ENCODE results near the gene IFT52.
"Not testable (repeated sequence)": the region's sequence is repeated elsewhere in the genome, so short reads cannot be mapped to it uniquely, and the experiment has no call there.

The IFT52 gene

DNA sequence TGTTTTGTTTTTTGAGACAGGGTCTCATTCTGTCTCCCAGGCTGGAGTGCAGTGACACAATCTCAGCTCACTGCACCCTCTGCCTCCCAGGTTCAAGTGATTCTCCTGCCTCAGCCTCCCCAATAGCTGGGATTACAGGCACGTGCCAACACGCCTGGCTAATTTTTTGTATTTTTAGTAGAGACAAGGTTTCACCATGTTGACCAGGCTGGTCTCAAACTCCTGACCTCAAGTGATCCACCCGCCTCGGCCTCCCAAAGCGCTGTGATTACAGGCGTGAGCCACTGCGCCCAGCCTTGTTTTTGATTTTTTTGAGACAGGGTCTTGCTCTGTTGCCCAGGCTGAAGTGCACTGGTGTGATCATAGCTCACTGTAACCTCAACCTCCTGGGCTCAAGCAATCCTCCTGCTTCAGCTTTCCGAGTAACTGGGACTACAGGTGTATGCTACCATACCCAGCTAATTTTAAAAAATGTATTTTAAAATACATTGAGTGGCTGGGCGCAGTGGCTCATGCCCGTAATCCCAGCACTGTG lies 61.0 kb downstream of the IFT52 start:
- DNase-seq (ENCODE audit: low read depth) = not testable (repeated sequence)

DNA sequence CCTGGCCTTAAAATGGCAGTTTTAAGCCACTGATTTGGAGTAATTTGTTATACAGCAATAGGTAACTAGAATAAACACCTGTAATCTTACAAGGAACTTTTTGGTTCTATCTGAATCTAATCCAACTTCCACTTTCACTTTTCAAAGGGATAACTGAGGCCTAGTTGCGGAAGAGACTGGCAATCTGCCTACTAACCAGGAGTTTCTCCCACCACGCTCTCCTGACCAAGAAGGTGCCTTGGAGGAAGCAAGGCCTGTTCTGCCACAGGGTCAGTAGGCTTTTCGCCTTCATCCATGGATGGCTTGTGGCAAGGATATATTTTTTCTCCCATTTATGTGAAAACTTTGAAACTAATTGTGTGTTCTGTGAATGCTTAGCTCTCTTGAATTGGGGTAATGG lies 63.2 kb downstream of the IFT52 start:
- no peak for DNase-seq (ENCODE audit: low read depth)

DNA sequence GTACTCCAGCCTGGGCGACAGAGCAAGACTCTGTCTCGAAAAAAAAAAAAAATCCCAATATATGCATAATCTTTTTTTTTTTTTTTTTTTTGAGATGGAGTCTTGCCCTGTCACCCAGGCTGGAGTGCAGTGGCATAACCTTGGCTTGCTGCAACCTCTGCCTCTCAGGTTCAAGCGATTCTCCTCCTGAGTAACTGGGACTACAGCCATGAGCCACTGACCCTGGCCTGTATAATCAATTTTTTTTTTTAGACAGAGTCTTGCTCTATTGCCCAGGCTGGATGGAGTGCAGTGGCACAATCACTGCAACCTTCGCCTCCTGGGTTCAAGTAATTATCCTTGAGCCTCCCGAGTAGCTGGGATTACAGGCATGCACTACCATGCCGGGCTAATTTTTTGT lies 64.4 kb downstream of the IFT52 start:
- DNase-seq (ENCODE audit: low read depth) = not testable (repeated sequence)

DNA sequence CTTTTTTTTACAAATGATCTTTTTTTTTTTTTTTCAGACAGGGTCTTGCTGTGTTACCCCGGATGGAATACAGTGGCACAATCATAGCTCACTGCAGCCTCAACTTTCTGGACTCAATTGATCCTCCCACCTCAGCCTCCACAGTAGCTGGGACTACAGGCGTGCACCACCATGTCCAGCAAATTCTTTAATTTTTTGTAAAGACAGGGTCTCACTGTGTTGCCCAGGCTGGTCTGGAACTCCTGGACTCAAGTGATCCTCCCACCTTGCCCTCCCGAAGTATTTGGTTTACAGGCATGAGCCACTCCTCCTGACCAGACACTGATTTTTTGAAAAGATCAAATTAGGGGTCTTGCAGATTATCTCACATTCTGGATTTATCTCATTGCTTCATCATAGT lies 65.2 kb downstream of the IFT52 start:
- DNase-seq (ENCODE audit: low read depth) = no peak

DNA sequence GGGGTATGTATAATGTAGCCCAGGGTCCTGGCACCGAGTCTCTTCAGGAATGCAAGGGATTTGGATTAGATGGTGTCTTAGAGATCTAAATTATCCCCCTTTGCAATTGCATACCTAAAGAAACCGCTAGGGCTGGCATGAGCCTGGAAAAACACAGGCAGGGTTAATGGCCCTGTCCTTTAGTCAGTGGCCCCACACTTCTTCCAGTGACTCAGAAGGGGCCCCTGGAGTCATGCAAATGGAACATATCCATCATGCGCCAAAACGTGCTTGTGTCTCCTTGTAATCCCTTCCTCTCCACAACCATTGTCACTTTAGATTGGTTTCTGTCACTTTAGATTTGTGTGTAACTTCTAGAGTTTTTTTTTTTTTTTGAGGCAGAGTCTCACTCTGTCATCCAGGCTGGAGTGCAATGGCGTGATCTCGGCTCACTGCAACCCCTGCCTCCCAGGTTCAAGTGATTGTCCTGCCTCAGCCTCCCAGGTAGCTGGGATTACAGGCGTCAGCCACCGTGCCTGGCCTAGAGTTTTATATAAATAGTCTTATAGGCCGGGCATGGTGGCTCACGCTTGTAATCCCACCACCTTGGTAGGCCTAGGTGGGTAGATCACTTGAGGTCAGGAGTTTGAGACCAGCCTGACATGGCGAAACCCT lies 67.5 kb downstream of the IFT52 start:
- no peak for DNase-seq (ENCODE audit: low read depth)

DNA sequence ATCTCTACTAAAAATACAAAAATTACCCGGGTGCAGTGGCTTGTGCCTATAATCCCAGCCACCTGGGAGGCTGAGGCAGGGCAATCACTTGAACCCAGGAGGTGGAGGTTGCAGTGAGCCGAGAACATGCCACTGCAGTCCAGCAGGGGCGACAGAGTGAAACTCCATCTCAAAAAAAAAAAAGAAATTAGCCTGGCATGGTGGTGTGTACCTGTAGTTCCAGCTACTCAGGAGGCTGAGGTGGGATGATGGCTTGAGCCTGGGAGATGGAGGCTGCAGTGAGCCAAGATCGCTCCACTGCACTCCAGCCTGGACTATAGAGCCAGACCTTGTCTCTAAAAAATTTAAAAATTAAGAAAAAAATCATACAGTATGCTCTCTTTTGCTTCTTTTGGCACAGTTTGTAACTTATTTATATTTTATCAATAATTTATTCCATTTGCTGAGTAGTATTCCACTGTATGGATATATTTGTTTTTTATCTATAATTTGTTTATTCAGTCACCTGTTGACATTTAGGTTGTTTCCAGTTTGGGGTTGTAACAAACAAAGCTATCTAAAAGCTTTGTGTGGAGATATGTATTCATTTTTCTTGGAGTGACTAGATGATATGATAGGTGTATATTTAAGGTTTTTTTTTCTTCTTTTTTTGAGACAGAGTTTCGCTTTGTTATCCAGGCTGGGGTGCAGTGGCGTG lies 68.1 kb downstream of the IFT52 start:
- no peak for DNase-seq (ENCODE audit: low read depth)

DNA sequence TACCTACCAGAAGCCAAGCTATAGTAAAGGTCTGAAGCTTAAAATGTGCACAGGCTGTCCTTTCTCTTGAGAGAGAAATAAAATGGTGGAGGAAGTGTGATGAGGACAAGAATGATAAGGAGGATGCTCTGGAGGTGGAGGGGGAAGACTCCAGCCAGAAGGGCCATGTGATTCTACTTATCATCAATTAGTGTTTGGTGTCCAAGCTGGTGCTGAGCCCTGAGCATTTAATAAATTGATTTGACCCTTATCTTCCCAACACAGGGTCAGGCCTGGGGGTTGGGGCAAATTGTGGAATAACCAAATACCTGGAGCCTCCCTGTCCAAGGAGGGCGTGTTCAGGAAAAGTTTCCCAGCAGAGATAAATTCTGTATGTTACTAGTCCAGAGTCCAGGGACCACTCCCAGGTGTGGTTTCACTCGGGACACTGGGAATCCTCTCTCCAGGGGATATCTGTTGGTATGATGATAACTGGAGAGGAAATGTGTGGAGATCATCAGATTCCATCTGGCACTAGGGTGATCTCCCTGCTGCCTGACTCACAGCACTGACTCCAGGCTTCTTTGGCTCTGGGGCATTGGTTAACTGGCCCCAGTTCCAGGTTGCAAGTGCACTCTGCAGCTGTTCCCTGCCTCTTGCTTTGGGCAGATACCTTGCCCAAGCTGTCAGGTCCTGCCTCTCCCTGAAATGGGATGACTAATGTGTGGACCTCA lies 72.4 kb downstream of the IFT52 start:
- no peak for DNase-seq (ENCODE audit: low read depth)

DNA sequence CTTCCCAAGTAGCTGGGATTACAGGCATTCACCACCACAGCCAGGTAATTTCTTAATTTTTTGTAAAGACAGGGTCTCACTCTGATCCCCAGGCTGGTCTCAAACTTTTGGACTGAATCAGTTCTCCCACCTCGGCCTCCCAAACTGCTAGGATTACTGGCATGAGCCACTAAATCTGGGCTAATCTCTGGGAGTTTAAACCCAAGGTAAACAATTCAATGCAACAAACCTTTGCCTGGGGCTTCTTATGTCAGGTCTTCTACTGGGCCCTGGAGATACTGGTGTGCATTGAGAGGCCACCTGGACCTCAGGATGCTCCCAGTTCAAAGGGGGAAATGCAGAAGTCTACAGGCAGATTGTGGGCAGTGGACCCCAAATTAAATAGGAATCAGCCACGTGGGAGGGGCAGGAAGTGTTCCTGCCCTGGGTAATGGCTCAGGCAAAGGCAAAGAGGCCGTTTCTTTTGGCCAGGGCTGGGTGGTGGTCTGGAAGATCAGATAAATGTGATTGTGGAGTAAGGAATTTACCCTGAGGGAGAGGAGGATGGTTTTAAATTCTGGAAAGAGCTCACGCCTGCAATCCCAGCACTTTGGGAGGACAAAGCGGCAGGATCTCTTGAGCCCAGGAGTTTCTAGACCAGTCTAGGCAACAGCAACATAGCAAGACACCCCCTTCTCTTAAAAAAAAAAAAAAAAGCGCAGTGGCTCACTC lies 74.9 kb downstream of the IFT52 start:
- DNase-seq (ENCODE audit: low read depth) = no peak

DNA sequence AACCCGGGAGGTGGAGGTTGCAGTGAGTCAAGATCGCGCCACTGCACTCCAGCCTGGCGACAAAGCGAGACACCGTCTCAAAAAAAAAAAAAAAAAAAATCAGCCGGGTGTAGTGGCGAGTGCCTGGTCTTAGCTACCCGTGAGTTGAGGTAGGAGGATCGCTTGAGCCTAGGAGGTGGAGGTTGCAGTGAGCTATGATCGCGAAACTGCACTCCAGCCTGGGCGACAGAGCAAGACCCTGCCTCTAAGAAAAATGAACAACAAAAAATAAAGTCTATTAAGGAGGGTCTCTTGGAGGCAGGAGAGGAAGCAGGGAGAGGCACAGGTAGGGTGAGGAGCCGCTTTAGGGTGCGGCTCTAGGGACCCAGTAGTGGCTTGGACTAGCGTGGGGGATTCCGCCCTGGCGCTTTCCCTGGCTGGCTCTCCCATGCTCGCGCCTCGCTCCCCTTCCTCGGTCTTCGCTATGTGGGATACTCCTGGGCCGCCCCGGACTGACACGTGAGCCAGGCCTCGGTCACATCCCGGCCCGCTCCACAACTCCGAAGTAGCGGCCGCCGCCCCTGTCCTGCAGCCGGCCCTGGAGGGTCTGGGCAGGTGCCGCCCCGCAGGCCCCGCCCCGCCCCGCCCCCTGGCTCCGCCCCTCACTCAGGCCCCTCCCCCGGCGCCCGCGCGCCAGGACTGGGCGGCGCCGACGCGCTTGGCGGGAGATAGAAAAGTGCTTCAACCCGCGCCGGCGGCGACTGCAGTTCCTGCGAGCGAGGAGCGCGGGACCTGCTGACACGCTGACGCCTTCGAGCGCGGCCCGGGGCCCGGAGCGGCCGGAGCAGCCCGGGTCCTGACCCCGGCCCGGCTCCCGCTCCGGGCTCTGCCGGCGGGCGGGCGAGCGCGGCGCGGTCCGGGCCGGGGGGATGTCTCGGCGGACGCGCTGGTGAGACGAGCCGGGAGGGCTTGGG lies 75.9 kb downstream of the IFT52 start, which contains the start of gene MYBL2:
Gene MYBL2, plus strand, starts transcription at position 739 of the 953 bp plus-strand sequence. Its CDS starts 170 bp downstream, at position 909.
- DNase-seq (ENCODE audit: low read depth) = peak; percentile 54

DNA sequence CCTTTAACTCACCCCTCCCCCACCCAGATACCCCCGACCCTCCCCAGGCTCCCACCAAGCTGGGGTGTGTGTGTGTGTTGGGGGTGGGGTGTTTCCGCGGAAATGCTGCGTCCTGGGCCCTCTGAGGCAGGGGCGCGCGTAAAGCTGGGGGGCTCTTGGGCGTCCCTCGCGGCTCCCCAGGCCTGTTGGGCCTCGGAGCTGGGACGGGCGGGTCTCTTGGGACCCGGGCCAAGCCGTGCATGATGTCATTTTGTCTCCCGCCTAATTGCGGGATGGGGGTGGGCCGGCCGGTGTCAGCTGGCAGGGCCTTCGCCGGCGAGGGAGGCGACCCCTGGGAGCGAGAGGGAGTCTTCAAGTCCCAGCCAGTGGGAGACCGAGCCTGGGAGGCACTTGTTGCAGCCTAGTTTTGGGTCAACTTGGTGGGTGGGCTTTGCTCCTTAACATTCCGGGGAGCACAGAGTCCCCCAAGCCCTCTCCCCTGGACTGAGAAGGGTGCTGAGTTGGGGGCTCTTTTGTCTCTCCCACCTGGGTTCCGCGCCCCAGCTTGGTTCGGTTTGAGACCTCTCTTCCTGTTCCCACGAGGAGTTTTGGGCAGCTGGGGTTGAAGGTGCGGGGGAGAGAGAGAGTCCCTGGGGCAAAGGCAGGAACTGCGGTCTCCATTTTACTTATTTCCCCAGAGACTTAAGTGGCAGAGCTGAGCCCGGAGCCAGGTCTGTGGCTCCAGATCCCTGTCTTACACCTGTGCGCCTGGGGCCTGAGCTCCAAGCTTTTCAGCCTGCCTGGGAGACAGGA lies 76.8 kb downstream of the IFT52 start:
- DNase-seq (ENCODE audit: low read depth) = no peak

DNA sequence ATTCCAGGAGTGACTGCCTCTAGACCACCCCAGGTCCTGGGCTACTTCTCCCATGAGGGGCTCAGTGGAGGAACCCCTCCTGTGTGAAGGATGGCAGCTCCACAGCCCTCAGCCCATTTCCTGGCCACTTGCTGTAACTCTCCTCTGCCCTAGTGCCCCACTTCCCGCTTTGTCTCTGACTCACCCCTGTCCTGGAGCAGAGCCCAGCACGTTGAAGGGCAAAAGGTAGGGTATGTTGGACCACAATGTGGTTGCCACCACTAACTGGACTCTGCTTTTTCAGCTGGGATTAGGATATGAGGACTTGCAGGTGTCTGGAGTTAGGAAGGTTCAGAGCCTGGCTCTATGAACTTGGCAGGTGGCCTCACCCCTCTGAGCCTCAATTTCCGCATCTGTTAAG lies 78.6 kb downstream of the IFT52 start:
- DNase-seq (ENCODE audit: low read depth) = no peak

DNA sequence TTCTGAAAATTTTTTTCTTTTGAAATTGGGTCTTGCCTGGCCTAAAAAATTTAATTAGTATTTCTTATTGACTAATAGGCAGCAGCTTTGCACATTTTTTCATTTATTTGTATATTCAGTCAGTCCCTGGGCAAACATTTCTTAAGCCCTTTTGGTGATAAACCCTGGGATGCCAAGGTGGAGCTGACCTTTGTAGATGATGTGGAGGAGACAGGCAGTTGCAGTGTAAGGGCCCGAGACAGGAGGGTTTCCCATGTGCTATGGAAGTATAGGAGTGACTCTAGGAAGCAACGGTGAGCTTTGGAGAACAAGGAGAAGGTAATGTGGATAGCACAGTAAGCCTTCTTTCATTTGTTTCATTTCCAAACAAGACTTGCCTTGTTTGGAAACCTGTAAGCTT lies 79.7 kb downstream of the IFT52 start:
- DNase-seq (ENCODE audit: low read depth) = no peak

DNA sequence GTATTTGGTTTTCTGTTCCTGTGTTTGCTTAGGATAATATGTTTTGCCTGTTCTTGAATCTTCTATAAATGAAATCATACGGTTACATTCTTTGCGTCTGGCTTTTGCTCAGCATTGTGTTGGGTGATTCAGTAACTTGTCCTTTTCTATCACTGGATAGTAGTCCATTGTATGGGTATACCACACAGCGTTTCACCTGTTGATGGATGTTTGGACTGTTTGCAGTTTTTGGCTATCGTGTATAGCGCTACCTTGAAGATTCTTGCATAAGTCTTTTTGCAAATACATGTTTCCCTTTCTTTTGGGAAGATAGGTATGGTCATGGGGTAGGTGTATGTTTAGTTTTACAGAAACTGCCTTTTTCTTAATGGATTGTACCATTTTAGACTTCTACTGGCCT lies 85.6 kb downstream of the IFT52 start:
- no peak for DNase-seq (ENCODE audit: low read depth)

DNA sequence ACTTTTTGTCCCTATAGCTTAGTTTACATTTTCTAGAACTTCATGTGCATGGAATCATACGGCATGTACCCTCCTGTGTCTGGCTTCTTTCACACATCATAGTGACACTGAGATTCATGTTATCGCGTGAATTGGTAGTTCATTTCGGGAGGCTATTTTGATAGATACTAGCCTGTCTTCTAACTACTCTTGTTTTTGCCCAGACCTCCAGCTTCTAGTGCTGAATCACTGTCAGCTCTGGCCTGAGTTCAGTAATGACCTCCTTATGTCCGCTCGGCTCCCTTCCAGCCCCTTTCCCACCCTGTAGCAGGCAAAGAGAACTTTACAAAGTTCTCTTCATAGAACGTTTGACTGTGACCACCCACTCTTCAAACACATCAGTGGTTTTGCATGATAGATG lies 90.2 kb downstream of the IFT52 start:
- no peak for DNase-seq (ENCODE audit: low read depth)

DNA sequence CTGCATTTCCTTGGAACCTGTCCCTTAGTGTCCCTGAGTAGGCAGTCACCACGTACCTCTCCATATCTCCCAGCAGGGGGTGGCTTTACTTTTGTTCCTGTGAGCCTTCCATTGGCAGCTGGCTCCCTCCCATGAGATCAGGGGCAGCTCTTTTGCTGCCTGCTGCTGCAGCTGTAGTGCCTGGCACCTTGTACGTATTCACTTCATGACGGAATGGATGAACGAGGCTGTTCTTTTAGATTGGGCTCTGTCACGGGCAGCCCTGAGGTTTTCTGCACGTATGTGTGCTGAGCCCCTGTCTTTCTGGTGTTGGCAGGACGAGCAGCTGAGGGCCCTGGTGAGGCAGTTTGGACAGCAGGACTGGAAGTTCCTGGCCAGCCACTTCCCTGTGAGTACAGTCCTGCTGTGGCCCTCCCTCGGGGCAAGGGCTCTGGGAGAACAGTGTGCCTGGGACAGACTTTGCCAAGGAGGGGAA lies 90.8 kb downstream of the IFT52 start:
- DNase-seq (ENCODE audit: low read depth) = no peak

DNA sequence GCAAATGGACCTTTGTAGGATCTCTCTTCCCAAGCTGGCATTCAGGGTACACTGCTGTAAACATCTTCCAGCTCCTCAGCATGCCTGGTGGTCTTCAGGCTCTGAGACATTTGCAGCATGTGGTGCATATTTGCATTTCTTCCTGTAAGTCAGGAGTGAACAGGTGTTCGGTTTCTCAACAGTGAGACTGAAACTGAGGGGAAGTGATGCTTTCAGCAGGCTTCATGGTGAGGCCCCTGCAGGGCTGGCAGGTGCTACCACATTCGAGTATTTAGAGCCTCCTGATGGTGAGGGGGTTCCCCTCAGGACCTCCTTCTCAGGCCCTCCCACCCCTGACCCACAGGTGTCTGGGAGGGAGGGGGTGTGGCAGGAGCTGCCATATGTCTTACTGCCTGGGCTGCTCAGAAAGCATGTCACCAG lies 91.3 kb downstream of the IFT52 start:
- DNase-seq (ENCODE audit: low read depth) = no peak

DNA sequence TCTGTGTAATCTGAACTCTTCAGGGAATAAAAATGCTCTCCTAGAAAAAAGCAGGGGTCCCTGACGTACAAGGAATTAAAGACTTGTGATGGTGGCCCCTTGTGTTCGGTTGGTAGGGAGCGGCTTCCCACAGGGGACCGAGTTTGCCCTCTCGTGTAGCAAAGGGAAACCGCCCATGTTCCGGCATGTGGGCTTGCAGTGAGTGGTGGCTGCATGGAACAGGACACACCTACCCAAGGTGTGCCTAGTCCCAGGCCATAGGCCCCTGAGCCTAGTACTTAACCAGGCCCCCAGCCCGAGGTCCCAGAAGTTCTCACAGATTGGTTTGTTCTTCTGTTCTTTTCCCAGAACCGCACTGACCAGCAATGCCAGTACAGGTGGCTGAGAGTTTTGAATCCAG lies 91.7 kb downstream of the IFT52 start:
- no peak for DNase-seq (ENCODE audit: low read depth)

DNA sequence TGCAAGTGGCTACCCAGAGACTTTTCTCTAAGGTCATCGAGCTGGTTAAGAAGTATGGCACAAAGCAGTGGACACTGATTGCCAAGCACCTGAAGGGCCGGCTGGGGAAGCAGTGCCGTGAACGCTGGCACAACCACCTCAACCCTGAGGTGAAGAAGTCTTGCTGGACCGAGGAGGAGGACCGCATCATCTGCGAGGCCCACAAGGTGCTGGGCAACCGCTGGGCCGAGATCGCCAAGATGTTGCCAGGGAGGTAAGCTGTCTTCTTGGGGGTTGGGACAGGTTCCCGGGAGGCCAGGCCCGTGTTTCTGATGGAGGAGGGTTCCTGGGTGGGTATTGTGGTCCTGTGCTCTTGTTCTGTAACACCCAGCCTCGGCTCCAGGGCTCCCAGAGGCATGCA lies 96.1 kb downstream of the IFT52 start:
- no peak for DNase-seq (ENCODE audit: low read depth)

DNA sequence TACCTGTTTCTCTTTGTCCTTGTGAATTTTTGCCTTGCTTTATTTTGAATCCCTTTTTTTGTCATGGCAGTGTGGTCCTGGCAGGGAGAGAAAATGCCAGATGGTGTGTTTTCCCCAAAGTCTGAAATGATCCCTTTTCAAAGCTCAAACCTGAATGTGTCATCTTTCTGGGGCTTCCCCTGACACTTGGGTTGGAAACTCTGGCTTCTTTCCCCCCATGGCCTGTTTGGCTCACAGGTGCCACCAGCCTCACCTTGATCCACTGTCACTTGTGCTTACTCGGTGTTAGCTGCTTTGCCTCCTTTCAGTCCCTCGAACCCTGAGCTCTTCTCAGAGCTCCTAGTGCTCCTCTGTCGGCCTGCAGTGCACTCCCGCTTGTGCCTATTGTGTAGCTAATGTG lies 98.4 kb downstream of the IFT52 start:
- DNase-seq (ENCODE audit: low read depth) = no peak

DNA sequence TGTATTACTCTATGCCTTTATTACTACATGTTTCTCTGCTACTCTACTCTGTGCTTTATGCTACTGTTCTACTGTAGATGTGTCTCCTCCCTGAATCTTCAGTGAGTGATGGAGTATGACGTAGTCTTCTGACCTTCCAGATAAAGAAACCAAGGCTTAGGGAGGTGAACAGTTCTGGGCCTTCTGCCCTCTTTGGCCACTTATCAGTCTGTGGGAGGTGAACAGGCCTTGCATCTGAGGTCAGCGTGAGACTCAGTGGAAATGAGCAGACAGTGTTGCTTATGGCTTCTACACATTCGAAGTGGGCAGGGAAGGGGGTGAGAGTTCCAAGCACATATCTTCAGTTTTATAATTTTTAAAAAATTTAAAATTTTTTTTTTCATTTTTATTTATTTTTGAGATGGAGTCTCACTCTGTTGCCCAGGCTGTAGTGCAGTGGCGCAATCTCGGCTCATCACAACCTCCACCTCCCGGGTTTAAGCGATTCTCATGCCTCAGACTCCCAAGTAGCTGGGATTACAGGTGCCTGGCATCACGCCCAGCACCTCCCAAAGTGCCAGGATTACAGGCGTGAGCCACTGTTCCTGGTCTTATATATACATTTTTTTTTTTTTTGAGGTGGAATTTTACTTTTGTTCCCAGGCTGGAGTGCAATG lies 100.3 kb downstream of the IFT52 start:
- DNase-seq (ENCODE audit: low read depth) = no peak

Measured in activated T-helper 9 cell treated with anti-CD3 and anti-CD28 coated beads, Interleukin-2, amount 50 U/mL, for 16 hours (primary cell).